ENCODE results near the gene TTC6. TPM values are rescaled to one million over a fixed set of nuclear protein-coding genes. Genes with fewer than 3 reads are reported as not detected.

TTC6 gene
- total RNA-seq, 1 donor from 2014 or later, result 4.4 TPM

DNA sequence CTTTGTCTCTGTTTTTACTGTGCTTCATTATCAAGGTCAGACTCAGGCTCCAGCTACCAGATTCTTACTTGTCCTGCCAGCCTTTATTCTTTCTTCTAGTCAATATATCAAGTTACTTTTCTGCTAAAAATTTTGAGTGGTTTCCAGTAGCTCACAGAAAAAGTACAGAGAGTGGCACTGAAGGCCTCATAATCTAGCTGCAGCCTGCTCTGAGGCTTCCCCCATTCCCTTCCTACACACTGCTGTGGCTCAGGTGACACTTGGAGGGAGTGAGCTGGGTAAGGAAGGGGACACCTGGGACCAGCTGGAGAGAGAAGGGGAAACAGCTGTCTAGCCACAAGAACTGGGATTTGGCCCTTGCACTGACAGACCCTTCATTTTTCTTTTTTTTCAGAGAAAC, 25.4 kb downstream of the TTC6 start:
- intact Hi-C loops (cut with DNase I), result loop anchor here (2.0 kb wide), 1 partner anchor 60 kb away; no protein-coding TSS in a partner anchor
- Histone ChIP-seq H3K27me3 (no peaks in the 10 kb centered on the region), H3K9me3 (peaks cover 2% of the 10 kb centered on the region), H3K4me1 (peaks cover 8% of the 10 kb centered on the region), H3K4me3 (no peak overlapping the region), H3K27ac (no peak overlapping the region), H3K36me3 (no peaks in the 10 kb centered on the region)
- TF ChIP-seq POLR2A (IDR thresholded peaks at IDR 0.05), result no peak
- DNase-seq (ENCODE audit: extremely low spot score in 2 of 2), result no peak

DNA sequence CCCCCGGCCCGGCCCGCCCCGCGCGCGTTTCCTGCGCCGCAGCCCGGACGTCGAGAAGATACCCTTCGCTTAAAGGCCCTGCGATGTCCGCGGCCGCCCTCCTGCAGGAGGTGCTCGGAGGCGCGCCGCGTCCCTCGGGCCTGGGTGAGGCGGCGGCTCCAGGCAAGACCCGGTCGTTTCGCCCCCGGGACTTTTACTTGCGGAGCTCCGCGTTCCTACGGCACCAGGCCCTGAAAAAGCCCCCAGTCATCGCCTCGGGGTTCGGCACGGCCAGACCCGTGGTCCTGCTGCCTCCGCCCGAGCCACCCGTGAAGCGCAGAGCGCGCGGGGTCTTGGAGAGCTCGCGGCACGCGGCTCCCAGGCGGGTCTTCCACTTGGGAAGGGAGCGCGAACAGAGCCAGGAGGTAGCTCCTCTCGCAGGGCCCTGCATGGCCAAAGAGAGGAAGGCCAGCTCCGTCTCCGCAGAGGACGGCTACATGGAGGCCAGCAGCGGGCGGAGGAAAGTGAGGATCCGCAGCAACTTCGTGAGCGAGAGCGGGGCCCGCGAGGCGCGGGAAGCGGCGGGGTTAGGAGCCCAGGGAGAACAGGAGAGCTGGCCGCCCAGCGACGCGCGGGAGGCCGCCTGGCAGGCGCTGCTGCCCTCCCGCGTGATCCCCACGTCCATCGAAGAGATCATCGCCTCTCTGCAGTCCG, 26.9 kb downstream of the TTC6 start:
- no peak for DNase-seq (ENCODE audit: extremely low spot score in 2 of 2)
- H3K27ac ChIP-seq, result no peak overlapping the region
- H3K4me1 ChIP-seq, result peaks cover 8% of the 10 kb centered on the region
- intact Hi-C loops (cut with DNase I), result no loop called here
- H3K27me3 ChIP-seq, result no peaks in the 10 kb centered on the region
- no peak overlapping the region for H3K4me3 ChIP-seq
- H3K9me3 ChIP-seq, result no peaks in the 10 kb centered on the region
- no peaks in the 10 kb centered on the region for H3K36me3 ChIP-seq
- TF ChIP-seq POLR2A (IDR thresholded peaks at IDR 0.05) (no peak), POLR2AphosphoS5 (IDR thresholded peaks at IDR 0.05; ENCODE audit: insufficient read depth in 1 of 2, low read depth in 1 of 2) (no peak)
- TF ChIP-seq, protein P1, sequence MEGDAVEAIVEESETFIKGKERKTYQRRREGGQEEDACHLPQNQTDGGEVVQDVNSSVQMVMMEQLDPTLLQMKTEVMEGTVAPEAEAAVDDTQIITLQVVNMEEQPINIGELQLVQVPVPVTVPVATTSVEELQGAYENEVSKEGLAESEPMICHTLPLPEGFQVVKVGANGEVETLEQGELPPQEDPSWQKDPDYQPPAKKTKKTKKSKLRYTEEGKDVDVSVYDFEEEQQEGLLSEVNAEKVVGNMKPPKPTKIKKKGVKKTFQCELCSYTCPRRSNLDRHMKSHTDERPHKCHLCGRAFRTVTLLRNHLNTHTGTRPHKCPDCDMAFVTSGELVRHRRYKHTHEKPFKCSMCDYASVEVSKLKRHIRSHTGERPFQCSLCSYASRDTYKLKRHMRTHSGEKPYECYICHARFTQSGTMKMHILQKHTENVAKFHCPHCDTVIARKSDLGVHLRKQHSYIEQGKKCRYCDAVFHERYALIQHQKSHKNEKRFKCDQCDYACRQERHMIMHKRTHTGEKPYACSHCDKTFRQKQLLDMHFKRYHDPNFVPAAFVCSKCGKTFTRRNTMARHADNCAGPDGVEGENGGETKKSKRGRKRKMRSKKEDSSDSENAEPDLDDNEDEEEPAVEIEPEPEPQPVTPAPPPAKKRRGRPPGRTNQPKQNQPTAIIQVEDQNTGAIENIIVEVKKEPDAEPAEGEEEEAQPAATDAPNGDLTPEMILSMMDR (IDR thresholded peaks at IDR 0.05), result no peak

DNA sequence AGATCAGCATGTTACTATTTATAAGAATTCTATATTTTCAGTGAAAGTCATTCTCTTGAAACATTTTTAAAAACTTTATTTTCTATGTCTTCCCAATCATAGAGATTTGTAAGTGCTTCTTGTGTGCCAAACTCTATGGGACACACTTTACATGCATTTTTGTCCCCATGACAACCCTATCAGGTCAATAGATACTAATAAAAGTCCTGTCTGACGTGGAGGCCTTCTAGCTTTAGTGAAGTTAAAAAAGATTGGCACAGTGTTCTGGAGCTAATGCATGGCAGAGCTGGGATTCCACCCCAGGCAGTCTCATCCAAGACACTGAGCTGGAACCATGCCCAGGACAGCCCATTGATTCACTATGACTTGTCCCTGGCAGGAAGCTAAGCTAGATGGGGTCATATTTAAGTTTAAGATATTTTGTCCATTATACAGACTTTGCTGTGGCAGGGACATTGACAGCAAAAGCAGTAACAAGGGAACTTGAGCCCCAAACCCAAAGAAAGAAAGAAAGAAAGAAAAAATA, 28.1 kb downstream of the TTC6 start:
- TF ChIP-seq, protein P1 (IDR thresholded peaks at IDR 0.05), result no peak
- TF ChIP-seq POLR2AphosphoS5 (IDR thresholded peaks at IDR 0.05; ENCODE audit: insufficient read depth in 1 of 2, low read depth in 1 of 2), result no peak
- TF ChIP-seq POLR2A (IDR thresholded peaks at IDR 0.05), result no peak
- H3K4me3 ChIP-seq, result no peak overlapping the region
- H3K27me3 ChIP-seq, result no peaks in the 10 kb centered on the region
- no peak for DNase-seq (ENCODE audit: extremely low spot score in 2 of 2)
- H3K4me1 ChIP-seq, result peaks cover 8% of the 10 kb centered on the region
- no peaks in the 10 kb centered on the region for H3K36me3 ChIP-seq
- no peak overlapping the region for H3K27ac ChIP-seq
- intact Hi-C loops (cut with DNase I), result no loop called here
- no peaks in the 10 kb centered on the region for H3K9me3 ChIP-seq

DNA sequence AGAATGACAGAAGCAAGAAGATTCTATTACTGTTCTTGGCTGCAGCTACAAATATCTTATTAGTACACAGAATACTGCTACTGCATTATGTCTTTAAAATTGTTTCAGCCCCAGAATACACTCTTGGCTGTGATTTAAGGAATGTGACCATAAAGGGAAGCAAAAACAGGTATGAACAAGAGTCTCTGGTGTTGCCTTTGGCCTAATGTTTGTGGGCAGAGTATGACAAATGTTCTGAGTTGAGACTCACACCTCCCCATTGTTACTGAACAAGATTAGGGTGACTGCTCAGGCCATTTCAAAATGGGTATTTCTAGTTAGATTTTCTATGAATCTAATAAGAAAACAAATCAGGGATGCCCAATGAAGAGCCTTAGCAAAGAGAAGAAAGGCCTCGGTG, 28.5 kb downstream of the TTC6 start:
- DNase-seq (ENCODE audit: extremely low spot score in 2 of 2), result no peak
- intact Hi-C loops (cut with DNase I), result no loop called here
- Histone ChIP-seq H3K4me1 (peaks cover 8% of the 10 kb centered on the region), H3K27ac (no peak overlapping the region), H3K9me3 (no peaks in the 10 kb centered on the region), H3K4me3 (no peak overlapping the region), H3K27me3 (no peaks in the 10 kb centered on the region), H3K36me3 (no peaks in the 10 kb centered on the region)
- TF ChIP-seq POLR2A (IDR thresholded peaks at IDR 0.05) (no peak), POLR2AphosphoS5 (IDR thresholded peaks at IDR 0.05; ENCODE audit: insufficient read depth in 1 of 2, low read depth in 1 of 2) (no peak)
- TF ChIP-seq, protein P1 (IDR thresholded peaks at IDR 0.05), result no peak

DNA sequence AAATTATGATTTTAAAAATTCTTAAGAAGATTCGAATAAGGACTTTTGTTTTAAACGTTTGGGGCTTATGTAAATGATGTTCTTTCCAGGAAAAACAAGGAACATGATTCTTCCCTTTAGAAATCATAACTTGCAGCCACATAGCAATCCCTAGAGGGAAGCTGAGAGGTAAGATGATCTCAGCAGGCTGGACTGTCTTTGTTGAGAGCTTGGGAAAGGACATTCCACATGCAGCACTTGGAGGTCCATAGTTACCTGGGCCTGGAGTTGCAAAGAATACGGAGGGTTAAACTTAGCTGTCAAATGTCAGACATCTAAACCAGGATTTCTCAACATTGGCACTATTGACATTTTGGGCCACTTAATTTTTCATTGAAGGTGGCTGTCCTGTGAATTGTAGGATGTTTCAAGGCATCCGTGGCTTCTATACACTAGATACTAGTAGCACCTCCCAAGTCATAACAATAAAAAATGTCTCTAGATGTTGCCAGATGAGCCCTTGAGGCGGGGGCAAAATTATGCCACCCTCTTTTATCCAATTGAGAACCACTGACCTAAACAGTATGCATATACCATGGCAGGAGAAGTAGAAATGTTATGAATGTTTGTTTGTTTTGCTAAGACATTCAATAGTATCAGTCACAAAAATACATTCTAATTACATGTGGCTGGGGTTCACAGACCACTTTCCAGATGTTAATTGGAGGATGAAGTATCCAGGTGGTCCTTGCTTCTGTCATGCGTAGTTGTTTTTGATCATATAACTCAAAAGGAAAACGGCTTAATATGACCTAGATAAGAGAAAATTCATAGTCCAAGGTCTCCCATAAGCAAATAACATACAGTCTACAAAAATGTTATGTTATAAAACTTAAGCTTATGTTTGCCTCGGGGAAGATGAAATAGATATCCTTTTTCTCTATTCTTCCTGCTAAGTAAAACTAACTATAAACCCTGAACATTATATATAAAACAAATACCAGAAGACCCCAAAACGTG, 30.5 kb downstream of the TTC6 start:
- no peak overlapping the region for H3K27ac ChIP-seq
- H3K4me1 ChIP-seq, result peaks cover 8% of the 10 kb centered on the region
- H3K4me3 ChIP-seq, result no peak overlapping the region
- intact Hi-C loops (cut with DNase I), result no loop called here
- no peaks in the 10 kb centered on the region for H3K9me3 ChIP-seq
- TF ChIP-seq, protein P1 (IDR thresholded peaks at IDR 0.05), result no peak
- no peak for TF ChIP-seq POLR2A (IDR thresholded peaks at IDR 0.05)
- H3K36me3 ChIP-seq, result no peaks in the 10 kb centered on the region
- H3K27me3 ChIP-seq, result no peaks in the 10 kb centered on the region
- DNase-seq (ENCODE audit: extremely low spot score in 2 of 2), result no peak

Data from vagina (tissue), 2 donors.